KMS-11 (cell line): ENCODE data around the gene RLN1.
"Not testable (repeated sequence)": the region's sequence is repeated elsewhere in the genome, so short reads cannot be mapped to it uniquely, and the experiment has no call there.

ENCODE experiments used
- H2AFZ ChIP-seq: fragments of 200-600 bp; sonication (generic); 2 replicates; pipeline ENCODE4 v1.6.1; 2016; ENCODE audit warnings: antibody characterized with exemption, mixed run types, low read depth
- H3K27ac ChIP-seq: fragments of 200-600 bp; sonication (generic); 2 replicates; pipeline ENCODE4 v1.6.1; 2016; ENCODE audit warnings: mild to moderate bottlenecking, mixed run types
- H3K27me3 ChIP-seq: fragments of 200-600 bp; sonication (generic); 2 replicates; pipeline ENCODE4 v1.6.1; 2017; ENCODE audit warnings: mild to moderate bottlenecking, low read depth, mixed run types, moderate library complexity; ENCODE audit not compliant: insufficient read depth
- H3K36me3 ChIP-seq: fragments of 200-600 bp; sonication (generic); 2 replicates; pipeline ENCODE4 v1.6.1; 2017; ENCODE audit warnings: mild to moderate bottlenecking, mixed run types; ENCODE audit not compliant: insufficient read depth
- H3K4me1 ChIP-seq: fragments of 200-600 bp; sonication (generic); 2 replicates; pipeline ENCODE4 v1.6.1; 2016; ENCODE audit warnings: mild to moderate bottlenecking, low read depth, mixed run types; ENCODE audit not compliant: poor library complexity, severe bottlenecking
- H3K4me2 ChIP-seq: fragments of 200-600 bp; sonication (generic); 2 replicates; pipeline ENCODE4 v1.7.0; 2016; ENCODE audit warnings: mild to moderate bottlenecking, mixed run types
- H3K4me3 ChIP-seq: fragments of 200-600 bp; sonication (generic); IDR thresholded peaks from 2 replicates; pipeline ENCODE4 v1.6.1; 2017; ENCODE audit warnings: low read depth, low read length, mixed read lengths; ENCODE audit not compliant: insufficient read depth
- H3K79me2 ChIP-seq: fragments of 200-600 bp; sonication (generic); 2 replicates; pipeline ENCODE4 v1.6.1; 2016; ENCODE audit warnings: low read depth, mixed run types; ENCODE audit not compliant: insufficient read depth
- H3K9ac ChIP-seq: fragments of 200-600 bp; sonication (generic); 2 replicates; pipeline ENCODE4 v1.6.1; 2016; ENCODE audit warnings: mild to moderate bottlenecking, mixed run types
- H4K20me1 ChIP-seq: fragments of 200-600 bp; sonication (generic); 2 replicates; pipeline ENCODE4 v1.6.1; 2016; ENCODE audit warnings: mild to moderate bottlenecking, mixed run types; ENCODE audit not compliant: insufficient read depth
- TF ChIP-seq, protein P1 (sequence below): fragments of 200-600 bp; sonication (generic); conservative IDR thresholded peaks from 2 replicates; pipeline ENCODE4 v1.6.1; 2017; ENCODE audit warnings: low read depth, mild to moderate bottlenecking, antibody characterized with exemption, low read length, moderate library complexity, mixed read lengths

Gene RLN1

DNA sequence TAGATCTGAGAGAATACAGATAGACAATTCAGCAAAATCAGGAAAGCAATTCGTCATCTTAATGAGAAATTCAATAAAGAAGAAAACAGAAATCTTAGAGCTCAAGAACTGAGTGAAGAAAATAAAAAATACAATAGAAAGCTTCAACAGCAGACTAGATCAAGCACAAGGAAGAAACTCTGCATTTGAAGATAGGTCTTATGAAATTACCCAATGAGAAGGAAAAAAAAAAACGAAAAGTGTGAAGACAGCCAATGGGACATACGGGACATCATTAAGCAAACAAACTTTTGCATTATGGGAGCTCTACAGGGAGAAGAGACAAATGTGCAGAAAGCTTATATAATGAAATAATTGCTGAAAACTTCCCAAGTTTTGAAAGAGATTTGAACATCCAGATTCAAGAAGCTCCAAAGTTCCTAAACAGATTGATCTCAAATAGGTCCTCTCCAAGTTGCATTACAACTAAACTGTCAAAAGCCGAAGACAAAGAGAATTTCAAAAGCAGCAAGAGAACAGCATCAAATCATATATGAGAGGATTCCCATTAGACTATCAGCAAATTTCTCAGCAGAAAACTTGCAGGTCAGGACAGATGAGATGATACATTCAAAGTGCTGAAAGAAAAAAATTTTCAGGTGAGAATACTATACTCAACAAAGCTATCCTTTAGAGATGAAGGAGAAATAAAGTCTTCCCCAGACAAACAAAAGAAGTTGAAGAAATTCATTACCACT lies 24.3 kb downstream of the RLN1 start:
- Histone ChIP-seq H3K9ac (no peak overlapping the region), H3K36me3 (no peaks in the 10 kb centered on the region), H3K79me2 (no peaks in the 10 kb centered on the region), H2AFZ (no peak overlapping the region), H3K27ac (no peak overlapping the region), H4K20me1 (no peaks in the 10 kb centered on the region), H3K27me3 (no peaks in the 10 kb centered on the region), H3K4me2 (no peak overlapping the region), H3K4me1 (no peaks in the 10 kb centered on the region), H3K4me3 (no peak overlapping the region)
- TF ChIP-seq, protein P1, sequence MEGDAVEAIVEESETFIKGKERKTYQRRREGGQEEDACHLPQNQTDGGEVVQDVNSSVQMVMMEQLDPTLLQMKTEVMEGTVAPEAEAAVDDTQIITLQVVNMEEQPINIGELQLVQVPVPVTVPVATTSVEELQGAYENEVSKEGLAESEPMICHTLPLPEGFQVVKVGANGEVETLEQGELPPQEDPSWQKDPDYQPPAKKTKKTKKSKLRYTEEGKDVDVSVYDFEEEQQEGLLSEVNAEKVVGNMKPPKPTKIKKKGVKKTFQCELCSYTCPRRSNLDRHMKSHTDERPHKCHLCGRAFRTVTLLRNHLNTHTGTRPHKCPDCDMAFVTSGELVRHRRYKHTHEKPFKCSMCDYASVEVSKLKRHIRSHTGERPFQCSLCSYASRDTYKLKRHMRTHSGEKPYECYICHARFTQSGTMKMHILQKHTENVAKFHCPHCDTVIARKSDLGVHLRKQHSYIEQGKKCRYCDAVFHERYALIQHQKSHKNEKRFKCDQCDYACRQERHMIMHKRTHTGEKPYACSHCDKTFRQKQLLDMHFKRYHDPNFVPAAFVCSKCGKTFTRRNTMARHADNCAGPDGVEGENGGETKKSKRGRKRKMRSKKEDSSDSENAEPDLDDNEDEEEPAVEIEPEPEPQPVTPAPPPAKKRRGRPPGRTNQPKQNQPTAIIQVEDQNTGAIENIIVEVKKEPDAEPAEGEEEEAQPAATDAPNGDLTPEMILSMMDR = no peak

DNA sequence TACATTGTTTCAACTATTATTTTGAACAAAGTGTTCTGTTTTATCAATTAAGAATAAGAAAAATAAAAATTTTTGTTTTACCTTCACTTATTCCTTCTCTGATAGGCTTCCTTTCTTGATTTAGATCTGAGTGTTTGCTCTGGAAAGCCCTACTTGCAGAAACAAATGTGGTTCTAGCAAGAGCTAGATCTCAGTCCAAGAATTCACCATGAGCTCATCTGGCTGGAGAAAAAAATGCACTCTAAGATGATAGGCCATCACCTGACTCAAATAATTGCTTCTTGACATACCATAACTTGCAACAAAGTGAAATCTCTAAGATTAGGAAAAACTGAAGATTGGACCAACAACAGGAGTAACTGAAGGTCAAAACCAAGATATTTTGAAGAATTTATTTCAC lies 28.8 kb downstream of the RLN1 start:
- H3K79me2 ChIP-seq = no peaks in the 10 kb centered on the region
- no peak overlapping the region for H3K9ac ChIP-seq
- H4K20me1 ChIP-seq = no peaks in the 10 kb centered on the region
- H3K4me1 ChIP-seq = no peaks in the 10 kb centered on the region
- no peaks in the 10 kb centered on the region for H3K36me3 ChIP-seq
- H3K27ac ChIP-seq = no peak overlapping the region
- no peak overlapping the region for H2AFZ ChIP-seq
- no peak overlapping the region for H3K4me2 ChIP-seq
- H3K4me3 ChIP-seq = no peak overlapping the region
- no peaks in the 10 kb centered on the region for H3K27me3 ChIP-seq
- TF ChIP-seq, protein P1 = no peak

DNA sequence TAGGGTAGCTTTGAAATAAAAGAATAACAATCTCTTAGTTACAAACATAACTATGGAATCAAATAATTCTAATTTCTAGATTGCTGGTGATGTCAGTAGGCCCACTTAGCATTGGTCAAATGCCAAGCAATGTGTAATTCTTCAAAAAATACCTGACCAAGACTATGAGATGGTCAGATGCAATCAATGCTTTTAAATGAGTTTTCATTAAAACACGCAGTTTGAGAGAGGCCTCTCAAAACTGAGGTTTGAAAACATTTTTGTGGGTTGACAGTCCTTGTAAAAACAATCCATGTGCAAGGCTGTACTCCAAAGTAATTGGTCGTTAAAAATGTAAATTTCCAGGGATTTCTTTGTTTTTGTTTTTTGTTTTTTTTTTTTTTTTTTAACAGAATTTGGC lies 33.9 kb downstream of the RLN1 start:
- H3K79me2 ChIP-seq = no peaks in the 10 kb centered on the region
- no peaks in the 10 kb centered on the region for H3K36me3 ChIP-seq
- H3K9ac ChIP-seq = no peak overlapping the region
- H4K20me1 ChIP-seq = no peaks in the 10 kb centered on the region
- no peaks in the 10 kb centered on the region for H3K4me1 ChIP-seq
- H3K4me2 ChIP-seq = no peak overlapping the region
- no peak overlapping the region for H3K27ac ChIP-seq
- H2AFZ ChIP-seq = no peak overlapping the region
- no peaks in the 10 kb centered on the region for H3K27me3 ChIP-seq
- no peak overlapping the region for H3K4me3 ChIP-seq
- TF ChIP-seq, protein P1 = no peak

DNA sequence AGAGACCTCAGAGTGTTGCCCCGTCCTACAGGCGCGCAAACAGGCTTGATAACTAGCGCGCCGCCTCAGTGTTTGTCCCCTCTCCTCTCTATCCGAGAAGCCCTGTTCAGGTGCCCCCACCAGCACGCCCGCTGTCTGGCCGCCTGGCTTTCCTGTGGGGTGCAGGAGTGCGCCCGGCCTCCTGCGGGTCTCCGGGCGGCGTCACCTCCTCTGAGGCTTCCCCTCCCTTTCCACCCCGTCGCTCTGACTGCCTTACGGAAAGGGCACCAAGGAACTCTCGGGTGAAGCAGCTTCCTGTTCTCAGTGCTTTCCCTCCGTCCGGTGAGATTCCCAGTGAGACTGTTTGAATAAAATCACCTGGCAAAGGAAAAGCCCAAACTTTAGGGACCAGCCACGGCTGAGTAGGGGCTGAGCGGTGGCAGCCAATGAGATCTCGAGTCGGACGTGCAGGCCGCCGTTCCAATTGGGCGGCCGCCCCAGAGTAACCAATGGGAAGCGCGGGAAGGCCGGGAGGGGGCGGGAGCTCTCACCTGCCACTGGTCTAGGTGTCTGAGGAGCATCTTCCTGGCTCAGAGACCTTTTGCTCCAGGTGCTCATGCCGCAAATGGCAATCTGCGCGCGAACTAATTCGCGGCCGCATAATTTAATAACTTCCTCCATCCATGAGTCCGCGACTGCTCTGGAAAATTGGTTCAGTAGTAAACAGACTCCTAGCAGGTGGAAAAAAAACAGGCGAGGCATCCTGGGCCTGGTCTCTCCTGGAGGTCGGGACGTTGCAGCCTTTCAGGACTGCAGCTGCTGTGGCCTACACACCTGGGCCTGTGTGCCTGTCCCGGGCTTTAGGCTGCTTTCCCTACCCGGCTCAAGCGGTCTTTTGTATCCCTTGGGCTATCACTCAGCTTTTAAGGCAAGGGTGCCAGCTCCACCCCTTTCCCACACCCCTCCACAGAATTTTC lies 35.6 kb downstream of the RLN1 start, which contains the start of gene RLN2:
Gene RLN2 (minus strand): TSS at position 877 of the 956 bp plus-strand sequence. CDS start 136 bp downstream, at position 741.
- not testable (repeated sequence) for H3K36me3 ChIP-seq, H4K20me1 ChIP-seq, H3K4me2 ChIP-seq, H3K4me1 ChIP-seq, H3K9ac ChIP-seq, H3K4me3 ChIP-seq, H3K27ac ChIP-seq, H3K79me2 ChIP-seq, H3K27me3 ChIP-seq
- peak within 1 kb of the TSS; percentile 14; the same call in 1 of the 2 replicates for H2AFZ ChIP-seq
